GM19239 (cell line): ENCODE data around the gene MC3R.
A peak's percentile ranks its signal among the peaks of the same experiment; 100 is the strongest.
"Not testable (repeated sequence)": the region's sequence is repeated elsewhere in the genome, so short reads cannot be mapped to it uniquely, and the experiment has no call there.

Experiments
- DNase-seq: peaks from one replicate; pipeline ENCODE4 v3.0.0; 2011; ENCODE audit warnings: low spot score; ENCODE audit not compliant: insufficient read length
- FAIRE-seq: peaks from 2 replicates; lab custom pipeline; 2011; peaks lifted over from hg19 to GRCh38; lab: Jason Lieb, UNC

MC3R gene

DNA sequence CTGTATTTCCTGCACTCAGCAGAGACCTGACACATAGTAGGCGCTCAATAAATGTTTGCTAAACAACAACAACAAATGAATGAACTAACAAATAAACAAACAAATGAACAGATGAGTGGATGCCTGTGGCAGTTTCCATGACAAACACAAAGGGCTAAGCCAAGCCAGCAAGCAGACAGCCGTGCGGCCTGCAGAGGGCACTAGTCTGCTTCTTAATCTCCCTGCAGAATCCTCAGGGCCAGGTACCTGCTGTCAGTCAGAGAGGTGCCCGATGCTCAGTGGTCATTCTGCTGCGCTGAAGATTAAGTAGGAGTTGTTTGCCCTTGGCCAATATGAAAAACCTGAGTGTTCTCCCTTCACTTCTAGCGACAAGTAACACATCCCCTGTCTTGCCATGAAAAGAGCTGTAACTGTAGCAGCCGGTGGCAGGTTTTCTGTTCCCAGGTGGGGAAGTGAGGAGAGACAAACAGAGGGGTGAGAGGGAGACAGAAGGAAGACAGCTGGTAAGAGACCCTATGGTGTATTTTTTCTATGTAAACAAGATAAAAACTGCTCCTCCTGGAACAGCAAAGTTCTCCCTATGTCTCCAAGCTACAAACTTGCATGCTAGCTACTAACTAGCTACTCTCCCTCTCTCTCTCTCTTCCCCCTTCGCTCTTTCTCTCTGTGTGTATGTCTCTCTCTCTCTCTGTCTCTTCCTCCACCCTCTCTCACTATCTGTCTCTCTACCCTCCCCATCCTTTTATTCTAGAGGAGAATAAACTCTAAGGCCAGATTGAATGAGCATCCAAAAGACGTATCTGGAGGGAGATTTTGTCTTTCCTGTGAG lies at the start of gene MC3R:
Gene MC3R (plus strand): TSS at position 779 of the 829 bp plus-strand sequence. CDS start 112 bp downstream, outside the sequence.
- DNase-seq (peak; percentile 14), FAIRE-seq (no peak)

DNA sequence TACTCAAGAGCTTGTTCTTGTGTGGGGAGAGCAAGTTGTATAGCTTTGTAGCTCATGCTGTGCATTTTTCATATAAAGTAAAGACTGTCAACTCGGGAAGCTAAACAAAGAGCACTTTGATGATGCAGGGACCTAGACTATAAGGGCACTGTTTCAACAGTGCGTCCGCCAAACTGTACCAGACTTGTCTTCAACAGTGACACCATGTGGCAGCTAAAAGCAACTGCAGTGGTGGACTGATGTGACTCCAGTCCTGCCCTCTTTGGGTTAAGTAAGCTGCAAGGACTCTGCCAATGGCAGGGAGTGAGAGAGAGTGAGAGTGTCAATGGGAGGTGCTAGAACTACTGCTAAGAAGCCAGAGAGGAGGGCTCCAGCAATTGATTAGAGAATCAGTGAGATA lies 48.1 kb upstream of the MC3R start:
- DNase-seq, result no peak

DNA sequence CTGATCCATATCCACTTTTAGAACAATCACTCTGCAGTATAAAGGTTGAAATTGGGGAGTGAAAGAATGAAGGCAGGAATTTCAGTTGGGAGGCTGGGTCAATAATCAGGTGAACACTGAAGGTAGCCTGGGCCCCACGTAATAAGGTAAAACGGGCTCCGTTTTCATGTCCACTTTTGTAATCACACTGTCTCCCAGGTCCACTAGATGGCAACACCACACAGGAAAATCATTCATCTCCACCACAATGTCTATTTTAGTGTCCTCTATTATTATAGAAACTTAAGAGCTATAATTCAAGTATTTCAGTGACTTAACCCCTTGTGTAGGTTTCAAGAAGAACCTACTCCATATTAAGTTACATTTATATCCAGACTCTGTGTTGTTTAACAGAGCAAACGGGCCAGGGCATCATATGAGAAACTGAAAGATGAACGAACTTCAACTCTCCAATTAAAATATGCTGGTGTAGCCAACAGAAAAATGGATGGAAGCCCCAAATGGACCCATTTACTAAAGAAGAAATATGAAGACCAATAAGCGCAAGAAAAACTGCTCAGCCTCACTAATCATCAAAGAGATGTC lies 45.9 kb upstream of the MC3R start:
- no peak for FAIRE-seq

More for the DNA sequence above, 48.1 kb upstream of the MC3R start:
- FAIRE-seq, result no peak

DNA sequence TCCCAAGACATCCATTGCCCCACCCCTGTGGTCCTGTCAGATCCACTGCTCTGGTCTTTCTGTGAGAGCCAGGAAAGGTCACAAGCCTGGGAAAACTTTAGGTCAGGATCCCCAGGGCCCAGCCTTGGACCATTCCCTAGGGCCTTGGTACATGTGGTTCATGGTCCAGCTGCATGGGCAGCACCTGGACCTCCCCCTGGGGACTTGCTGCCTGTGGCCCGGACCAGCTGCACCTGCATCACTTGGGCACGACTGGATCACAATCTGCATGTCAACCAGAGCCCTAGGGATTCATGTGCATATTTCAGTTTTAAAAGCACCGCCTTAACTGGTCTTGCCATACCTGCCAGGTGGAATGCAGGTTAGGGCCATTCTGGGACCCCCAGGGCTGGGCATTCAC lies 44.3 kb upstream of the MC3R start:
- FAIRE-seq (no peak), DNase-seq (no peak)

More for the DNA sequence above, 45.9 kb upstream of the MC3R start:
- DNase-seq, result no peak

DNA sequence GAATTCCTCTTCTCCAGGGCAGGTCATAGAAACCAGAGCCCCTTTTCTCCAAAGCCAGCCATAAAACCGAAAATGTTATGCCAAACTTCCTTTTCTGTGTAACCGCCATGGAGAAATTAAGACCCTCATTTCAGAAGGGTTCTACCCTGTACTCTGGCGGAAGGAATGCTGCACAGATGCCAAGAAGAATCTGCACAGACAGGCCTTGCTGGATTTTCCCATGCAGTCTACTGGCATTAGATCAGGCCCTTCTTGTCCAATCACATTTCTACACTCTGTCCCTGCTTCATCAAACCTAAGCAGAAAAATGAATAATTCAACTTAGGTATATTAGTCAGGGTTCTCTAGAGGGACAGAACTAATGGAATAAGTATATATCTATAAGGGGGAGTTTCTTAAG lies 43.2 kb upstream of the MC3R start:
- no peak for DNase-seq
- no peak for FAIRE-seq

DNA sequence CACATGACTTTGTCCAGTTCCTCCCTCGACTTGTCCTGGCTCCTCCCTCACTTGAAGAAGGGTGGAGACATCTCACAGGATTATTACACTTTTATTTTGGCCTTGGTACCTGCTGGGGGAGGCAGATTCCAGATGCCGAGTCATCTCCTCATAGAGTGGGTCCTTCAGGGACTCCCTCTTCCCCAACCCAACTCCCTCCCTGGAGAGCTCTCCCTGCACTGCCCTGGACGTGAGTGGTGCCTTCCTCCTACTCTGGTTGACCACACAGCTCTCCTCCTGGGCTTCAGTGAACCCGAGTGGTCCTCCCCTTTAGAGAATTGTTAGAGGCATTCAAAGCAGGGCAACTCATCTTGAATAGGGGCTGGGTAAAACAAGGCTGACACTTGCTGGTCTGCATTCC lies 40.9 kb upstream of the MC3R start:
- DNase-seq, result no peak

DNA sequence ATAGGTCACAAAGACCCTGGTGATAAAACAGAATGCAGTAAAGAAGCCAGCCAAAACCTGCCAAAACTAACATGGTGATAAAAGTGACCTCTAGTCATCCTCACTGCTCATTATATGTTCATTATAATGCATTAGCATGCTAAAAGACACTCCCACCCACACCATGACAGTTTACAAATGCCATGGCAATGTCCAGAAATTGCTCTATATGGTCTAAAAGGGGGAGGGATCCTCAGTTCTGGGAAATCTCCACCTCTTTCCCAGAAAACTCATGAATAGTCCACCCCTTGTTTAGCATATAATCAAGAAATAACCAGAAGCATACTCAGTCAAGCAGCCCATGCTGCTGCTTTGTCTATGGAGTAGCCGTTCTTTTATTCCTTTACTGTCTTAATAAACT lies 40.4 kb upstream of the MC3R start:
- DNase-seq, result no peak
- FAIRE-seq, result no peak

More for the DNA sequence above, 40.9 kb upstream of the MC3R start:
- no peak for FAIRE-seq

DNA sequence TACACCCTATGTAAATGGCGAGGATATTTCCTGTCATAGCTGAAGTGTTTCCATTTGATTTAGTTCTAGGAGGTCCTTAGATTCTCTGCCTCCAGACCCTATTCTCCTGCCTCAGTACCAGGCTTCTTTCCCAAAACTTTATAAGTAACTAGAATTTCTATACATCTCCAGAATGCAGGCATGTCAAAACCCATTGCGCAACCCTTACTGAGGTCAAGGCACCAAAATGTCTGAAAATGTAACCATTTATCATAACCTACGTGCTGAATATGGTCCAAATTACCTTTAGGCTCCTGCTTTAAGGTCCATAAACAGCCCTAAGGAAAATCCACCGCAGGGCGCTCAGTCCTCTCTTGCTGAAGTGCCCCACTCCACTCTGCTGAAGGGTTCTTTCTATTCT lies 37.5 kb upstream of the MC3R start:
- no peak for DNase-seq
- no peak for FAIRE-seq

DNA sequence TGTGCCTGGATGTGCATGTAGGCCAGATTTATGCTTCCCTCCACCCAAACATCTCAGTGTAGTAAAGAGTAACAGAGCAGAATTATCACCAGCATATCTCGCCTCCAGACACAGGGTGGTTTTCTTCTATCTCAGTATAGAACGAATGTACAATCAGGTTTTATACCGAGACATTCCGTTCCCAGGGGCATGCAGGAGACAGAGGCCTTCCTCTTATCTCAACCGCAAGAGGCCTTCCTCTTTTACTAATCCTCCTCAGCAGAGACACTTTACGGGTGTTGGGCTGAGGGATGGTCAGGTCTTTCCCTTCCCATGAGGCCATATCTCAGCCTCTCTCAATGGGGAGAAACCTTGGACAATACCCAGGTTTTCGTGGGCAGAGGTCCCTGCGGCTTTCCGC lies 36.4 kb upstream of the MC3R start:
- no peak for DNase-seq

DNA sequence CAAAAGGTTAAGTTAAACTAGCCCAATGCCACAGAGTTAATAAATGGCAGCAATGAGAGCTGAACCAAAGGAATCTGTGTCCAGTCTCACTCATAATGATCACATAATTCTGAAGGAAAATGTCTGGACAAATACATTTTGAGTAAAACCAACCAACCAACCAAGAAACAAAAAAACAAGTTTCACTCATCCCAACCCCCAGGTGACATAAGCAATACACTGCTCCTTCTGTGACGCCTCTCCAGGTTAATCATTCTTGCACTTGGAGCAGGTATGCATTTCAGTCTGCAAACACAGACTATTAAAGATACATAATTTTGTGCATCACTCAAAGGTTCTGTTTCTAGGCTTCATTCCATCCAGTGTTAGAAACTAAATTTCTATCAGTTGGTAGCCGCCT lies 35.2 kb upstream of the MC3R start:
- FAIRE-seq (no peak), DNase-seq (no peak)

More for the DNA sequence above, 36.4 kb upstream of the MC3R start:
- no peak for FAIRE-seq

DNA sequence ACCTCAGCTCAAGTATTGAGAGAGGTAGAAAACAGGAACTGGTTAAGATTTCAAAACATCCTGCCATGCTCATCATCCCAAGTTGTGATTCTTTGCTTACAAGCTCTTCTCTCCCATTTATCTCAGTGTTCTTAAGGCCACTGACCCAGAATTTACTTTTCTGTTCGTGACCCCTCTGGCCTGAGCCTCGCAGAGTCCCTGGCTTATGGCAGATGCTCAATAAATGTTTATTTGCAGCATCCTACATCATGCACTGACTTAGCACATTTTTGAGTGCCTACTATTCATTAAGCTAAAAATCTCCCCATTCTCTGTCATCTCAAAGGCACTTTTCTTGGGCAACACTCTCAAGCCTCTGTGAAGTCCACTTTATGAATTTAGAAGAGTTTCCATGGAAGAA lies 33.4 kb upstream of the MC3R start:
- DNase-seq (no peak), FAIRE-seq (no peak)

DNA sequence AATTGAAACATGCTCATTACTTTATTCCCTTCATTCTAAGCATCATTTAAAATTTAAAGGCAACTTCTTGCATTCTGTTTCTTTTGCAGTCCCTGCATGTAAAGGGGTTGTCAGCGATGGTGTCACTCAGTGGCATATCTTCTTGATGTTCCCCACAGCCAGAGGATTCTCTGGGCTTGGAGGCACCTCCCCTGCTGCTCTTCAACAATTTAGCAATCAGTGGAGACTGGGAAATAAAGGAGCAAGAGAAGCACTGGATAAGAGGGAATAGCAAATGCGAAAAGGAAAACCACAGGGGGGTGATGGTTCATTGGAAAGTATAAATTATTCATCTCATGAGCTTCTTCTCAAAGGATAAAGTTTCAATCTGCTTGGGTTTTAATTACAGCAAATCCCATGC lies 30.7 kb upstream of the MC3R start:
- DNase-seq, result no peak
- no peak for FAIRE-seq

DNA sequence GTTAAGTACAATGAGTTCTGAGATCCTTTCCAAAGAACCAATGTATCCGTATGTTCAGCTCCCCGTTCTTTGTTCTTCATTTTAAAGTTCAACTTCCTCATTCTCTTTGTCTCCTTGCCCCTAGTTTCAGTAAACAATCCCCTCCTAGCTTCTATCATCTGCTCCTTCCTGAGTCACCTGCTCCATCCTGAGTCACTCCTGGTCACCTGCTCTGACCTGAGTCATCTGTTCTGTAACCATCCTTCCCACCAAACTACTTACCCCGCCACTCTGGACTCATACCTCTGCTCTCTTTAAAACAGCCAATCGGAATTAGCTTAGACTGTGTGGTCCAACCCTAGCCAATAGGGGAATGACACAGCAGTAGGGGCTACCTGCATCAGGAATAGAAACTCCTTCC lies 27.3 kb upstream of the MC3R start:
- FAIRE-seq, DNase-seq: not testable (repeated sequence)

DNA sequence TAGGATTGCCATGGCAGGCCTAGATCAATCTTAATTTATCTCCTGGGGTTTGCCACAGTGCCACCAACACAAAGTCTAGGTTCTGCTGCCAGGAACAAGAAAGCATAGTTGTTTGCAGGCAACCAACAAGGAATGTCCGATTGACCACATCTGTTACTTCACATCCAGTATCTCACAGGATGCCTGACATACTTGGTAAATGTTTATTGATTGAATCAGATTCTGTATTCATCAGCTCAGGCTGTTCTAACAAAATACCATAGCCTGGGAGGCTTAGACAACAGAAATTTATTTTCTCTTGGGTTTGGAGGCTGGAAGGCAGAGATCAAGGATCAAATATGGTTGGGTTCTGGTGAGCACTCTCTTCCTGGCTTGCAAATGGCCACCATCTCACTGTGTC lies 26.3 kb upstream of the MC3R start:
- FAIRE-seq (no peak), DNase-seq (no peak)

DNA sequence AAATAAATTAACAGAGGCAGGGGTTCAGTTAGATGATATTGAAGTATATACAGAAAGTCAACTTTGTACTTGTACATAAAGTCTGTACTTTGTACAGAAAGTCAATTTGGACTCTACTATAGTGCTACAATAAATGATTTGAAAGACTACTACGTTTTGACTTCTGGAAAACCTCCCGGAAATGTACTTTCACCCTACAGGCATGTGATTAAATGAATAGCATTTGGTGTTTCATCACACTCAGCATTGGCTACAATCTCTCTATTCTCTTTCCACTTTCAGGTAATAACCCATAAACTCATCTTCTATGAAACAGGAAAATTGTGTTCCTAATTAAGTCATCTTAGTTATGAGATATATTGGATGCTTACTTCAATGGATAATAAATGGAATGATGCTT lies 25.6 kb upstream of the MC3R start:
- DNase-seq, result no peak

DNA sequence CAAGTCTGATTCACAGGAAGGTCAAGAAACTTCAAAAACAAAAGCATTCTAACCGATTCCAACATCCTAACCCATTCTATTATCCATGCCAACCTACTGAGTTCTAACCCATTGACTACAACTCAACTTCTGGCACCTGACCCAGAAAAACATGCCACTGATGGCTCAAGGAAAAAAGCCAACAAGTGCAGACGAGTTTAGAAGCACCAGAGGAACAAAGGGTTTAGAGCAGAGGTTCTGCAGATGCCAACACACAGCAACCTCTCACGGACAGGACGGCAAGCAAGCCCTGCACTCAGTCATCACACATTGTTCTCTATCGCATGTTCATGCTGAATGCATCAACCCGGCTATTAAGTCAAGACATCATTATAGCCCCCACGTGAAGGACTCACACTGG lies 25.2 kb upstream of the MC3R start:
- no peak for FAIRE-seq
- DNase-seq, result no peak

More for the DNA sequence above, 25.6 kb upstream of the MC3R start:
- no peak for FAIRE-seq

DNA sequence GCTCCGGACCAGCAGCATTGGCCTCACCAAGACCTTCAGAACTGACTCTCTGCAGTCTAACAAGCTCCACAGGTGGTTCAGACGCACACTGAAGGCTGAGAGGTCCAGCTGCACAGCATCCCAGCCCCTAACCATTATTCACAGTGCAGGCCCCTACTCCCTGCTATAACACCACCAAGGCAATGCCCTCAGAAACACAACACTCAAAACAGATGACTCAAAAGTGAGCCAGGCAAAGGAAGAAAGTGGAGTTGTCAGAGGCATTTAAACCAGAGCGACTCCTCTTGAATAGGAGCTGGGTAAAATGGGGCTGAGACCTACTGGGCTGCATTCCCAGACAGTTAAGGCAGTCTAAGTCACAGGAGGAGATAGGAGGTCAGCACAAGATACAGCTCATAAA lies 20.5 kb upstream of the MC3R start:
- no peak for DNase-seq
- no peak for FAIRE-seq

DNA sequence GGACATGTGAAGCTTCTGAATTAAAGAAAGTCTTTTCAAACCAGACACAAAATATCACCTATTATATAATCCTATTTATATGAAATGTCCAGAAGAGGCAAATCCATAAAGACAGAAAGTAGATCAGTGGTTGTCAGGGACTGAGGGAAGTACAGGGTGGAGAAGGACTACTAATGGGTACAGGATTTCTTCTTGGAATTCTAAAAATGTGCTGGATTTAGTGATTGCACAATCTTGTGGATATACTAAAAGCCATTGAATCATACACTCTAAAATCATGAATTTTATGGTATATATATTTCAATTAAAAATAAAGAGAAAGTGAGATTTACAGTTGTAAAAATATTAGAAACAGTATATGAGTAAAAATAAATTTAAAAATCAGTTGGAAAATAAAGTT lies 18.7 kb upstream of the MC3R start:
- FAIRE-seq (no peak), DNase-seq (no peak)

DNA sequence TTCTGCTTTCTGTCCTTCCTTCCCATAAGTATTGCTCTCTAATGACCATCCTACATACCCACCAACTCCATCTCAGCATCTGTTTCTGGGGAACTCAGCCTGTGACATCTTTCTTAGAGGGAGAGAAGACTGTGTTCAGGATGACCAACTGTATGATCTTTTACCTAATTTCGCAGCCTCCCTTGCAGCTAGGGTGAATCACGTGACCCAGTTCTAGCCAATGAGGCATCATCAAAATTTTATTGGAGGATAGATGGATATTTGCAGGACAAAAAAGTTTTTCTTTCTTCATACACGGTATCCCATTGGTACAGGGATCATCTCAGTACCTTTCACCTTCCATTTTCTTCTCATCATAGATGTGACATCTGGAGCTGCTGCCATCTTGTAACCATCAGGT lies 14.4 kb upstream of the MC3R start:
- DNase-seq (no peak), FAIRE-seq (no peak)

DNA sequence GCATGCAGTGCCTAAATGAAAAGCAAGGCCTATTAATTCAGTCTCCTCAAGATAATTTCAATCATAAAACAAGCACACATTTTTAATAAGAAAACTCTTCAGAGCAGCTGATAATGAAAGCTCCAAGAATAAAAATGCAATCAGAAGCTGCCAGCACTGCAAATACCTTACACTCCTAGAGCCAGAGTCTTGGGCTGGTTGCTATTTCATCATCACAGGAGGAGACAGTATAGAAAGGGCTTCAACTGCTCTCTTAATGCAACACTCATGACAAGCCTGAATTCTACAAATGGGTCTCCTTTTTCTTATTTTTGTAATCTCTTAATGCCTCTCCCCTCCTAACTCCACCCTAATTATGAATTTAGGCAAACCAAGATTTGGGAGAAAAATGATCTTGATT lies 11.2 kb upstream of the MC3R start:
- FAIRE-seq (no peak), DNase-seq (no peak)

DNA sequence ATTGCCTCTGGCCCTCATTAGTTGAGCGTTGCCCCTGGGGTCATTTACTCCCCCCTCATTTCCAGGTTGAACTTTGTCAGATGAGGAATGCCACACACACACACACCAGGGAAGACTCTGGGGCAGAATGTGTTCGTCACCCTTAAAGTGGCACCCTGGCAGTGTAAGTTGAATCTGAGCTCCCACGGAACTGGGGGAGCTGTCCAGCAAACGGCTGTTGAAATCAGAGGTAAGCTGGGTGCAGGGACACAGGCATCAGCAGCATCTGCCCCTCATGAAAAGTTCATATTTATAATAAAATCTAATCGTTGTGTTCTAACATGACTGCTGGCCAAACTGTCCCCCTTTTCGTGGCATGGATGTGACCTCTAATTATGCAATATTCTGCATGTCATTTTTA lies 4.3 kb upstream of the MC3R start:
- FAIRE-seq (no peak), DNase-seq (no peak)

DNA sequence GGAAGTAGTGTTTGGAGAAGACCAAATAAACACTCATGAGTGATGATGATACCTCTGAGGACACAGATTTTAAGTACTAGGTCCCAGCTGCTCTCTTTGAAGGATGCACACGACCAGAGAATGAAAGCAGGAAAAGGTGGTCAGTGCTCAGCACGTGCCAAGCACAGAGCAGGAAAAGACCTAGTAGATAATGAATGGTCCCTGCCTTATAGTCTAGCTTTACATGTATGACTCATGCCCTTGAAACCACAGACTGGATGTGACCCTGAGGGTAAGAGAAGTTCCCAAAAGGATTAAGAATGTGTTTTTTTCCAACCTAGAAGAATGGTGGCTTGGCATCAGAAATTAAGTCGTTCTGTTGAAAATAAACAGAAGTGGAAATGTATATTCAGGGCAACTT lies 2.8 kb upstream of the MC3R start:
- DNase-seq (no peak), FAIRE-seq (no peak)
